ENCODE measurements around the gene POC1A.

Gene POC1A

DNA sequence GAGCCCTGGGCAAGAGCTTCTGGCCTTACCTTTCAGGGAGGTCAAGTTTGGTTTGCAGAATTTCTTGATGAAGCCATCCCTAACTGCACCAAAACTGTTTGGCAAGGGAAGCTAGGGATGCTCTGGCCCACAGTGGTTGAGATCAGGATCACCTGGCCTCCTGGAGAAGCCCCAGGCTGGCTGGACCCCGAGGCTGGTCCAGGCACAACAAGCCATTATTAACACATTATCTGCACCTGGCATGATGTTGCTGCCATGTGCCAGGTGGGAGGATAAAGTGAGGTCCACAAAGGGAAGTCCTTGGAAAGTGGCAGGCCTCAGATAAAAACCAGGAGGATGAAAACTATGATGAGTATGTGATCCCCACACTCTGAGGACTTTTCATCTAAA lies 62.0 kb downstream of the POC1A start:
- DNase-seq (ENCODE audit: low read depth, low spot score), result no peak

DNA sequence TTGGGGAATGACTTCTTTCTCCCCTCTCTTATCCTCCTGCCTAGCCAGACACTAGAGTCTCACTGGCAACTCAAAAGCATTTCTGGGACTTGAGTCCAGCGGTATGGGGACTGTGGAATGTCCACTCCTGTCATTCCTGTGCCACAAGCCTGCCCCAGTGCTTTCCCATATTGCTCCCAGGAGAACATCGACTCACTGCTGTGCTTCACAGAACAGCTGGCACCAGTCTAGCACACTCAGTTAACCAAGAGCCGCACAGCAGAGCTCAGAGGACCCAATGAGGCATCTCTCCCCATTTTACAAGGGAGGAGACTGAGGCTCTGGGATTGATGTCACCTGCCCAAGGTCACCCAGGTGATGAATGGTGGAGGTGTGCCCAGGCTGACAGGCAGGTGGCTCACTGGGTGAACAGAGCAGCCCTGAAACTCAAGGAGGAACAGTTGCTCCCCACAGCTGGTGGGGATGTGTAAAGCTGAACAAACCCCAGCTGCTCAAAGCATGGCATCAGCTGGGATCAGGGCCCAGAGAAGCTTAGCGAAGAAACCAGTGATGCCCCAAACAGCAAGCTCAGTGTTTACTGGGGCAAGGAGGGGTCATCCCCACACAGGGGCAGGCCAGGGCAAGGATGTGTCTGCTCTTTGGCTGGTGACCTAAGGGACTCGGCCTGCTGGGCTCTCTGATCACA lies 62.5 kb downstream of the POC1A start:
- no peak for DNase-seq (ENCODE audit: low read depth, low spot score)
- H3K4me3 ChIP-seq (ENCODE audit: low read length), result no peak overlapping the region

More for the DNA sequence above, 62.0 kb downstream of the POC1A start:
- no peak overlapping the region for H3K4me3 ChIP-seq (ENCODE audit: low read length)

DNA sequence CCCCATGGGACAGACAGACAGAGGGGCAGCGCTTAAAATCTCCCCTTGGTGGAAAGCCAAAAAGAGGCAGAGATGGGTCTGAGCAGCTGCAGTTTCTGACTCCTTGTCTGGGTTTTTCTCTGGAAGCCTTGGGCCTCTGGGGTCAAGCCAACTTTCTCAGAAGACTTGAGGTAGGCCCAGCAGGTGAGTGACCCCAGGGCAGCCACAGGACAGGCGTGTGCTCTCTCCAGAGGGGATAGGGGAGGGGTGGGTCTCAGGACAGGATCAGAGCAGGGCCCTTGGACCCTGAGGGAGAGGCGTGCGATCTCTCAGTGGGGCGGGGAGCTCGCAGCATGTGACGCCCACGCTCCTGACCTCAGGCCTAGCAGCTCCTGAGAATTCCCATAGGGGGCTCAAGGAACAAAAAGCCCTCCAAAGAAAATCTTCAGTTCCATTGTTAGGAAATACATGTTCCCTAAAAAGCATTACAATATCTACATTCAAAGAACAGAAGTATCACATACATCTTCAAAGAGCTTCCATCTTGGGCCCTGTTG lies 63.2 kb downstream of the POC1A start:
- H3K4me3 ChIP-seq (ENCODE audit: low read length), result no peak overlapping the region
- no peak for DNase-seq (ENCODE audit: low read depth, low spot score)

DNA sequence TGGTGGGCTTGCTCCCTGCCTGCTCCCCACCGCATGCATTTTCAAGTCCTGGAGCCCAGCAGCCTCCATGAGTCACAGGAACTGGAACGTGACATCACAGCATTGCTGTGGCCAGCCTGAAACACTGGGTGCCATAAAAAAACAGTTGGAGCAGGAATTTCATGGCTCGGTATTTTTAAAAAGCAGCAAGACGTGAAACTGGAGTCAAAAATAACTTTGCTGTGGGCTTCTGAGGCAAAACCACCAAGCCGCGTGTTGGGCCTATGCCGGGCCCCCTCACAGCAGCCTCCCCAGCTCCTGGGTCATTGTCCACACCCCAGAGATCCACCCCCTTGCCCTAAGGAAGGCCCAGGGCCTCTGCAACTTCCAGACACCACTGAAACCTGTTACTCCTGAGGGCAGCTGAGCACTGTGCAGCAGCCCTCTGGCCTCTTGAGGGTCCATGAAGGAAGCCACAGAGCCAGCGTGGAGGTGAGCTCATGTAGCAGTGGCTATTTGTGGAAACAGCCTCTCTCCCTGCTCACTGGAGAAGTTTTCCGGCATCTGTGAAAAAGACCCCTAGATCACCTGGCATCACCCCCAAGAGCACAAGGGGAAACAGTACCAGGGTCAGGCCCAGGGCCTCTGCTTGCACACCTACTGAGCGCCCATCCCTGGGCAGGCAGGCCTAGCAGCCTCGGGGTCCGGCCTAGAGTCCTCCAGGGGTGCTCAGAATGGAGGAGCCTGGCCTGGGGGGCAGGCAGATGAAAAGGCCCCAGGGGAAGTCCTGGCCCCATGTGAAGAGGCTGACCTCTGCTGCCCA lies 63.9 kb downstream of the POC1A start:
- DNase-seq (ENCODE audit: low read depth, low spot score), result no peak

DNA sequence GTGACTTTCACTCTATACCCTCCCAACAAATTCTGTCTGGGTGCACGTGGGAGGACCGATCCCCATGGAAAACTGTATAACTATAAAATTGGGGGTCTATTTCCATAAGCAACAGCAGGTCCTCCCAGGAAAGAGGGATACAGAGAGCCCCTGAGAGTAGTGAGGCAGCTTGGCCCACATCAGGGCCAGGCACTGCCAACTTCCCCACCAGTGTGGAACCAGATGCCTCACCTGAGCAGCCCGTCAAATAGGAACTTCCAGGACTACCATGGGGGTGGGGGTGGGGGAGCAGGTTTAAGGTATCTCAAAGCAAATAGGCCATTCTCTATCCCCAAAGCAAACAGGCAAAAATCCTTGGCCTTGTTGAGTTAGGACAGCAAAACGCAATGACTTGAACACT lies 64.5 kb downstream of the POC1A start:
- no peak overlapping the region for H3K4me3 ChIP-seq (ENCODE audit: low read length)
- DNase-seq (ENCODE audit: low read depth, low spot score), result no peak

More for the DNA sequence above, 63.9 kb downstream of the POC1A start:
- H3K4me3 ChIP-seq (ENCODE audit: low read length), result no peak overlapping the region

DNA sequence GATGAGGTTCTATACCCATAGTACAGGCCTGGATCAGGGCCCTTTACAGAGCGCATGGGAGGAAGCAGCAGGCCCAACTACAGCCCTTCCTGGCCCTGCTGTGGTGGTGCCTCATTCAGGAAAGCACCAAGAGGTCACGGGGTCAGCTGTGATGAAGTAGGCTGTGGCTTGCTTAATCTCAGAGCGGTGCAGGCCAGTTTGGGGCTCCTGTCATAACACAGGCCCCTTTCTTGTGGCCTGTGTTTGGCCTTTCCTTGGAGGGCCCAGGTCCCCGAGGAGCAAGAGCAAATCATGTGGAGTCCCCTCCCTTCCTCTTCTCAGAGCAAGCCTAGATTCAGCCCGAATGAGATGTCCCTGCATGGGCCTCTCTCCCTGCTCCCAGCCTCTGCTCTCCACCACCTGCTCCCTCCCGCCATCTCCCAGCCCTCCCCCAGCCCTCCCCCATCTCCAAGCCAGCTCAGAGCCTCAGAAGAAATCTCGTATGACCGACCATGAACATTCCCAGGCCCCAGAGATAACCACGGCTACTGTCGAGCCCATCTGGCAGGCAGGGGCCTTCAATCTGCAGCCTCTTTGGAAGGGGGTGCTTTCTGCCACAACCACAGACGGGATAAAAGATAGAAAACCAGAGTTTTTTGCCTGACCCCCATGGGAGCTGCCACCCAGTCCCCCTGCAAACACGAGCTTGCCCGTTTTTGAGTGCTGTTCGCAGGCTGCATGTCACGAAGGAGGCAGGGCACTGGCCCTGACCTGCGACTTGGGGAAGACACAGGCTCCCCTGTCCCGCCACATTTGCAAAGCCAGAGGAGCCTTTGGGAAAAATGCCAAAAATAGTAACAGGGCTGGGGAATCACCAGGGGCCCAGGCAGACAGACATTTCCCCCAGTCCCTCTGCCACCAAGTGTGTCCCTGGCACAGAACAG lies 65.5 kb downstream of the POC1A start:
- H3K4me3 ChIP-seq (ENCODE audit: low read length), result no peak overlapping the region
- DNase-seq (ENCODE audit: low read depth, low spot score), result no peak

DNA sequence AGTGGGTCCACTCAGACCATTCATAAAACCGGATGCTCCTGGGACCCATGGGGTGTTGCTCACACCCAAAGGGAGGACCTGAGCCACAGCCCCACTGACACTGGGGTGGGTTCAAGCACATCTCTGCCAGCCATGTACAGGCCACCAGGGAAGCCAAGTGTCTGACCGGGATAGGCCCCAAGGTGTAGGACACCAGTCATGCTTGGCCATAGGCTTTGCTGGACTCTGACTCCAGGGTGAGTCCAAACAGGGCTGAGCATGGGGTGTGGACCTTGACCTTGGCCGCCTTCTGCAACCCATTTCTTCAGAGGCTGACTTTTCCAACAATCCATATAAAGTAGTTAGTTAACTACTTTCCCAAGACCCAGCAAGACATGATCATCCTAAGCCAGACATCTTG lies 66.5 kb downstream of the POC1A start:
- H3K4me3 ChIP-seq (ENCODE audit: low read length), result no peak overlapping the region
- no peak for DNase-seq (ENCODE audit: low read depth, low spot score)

DNA sequence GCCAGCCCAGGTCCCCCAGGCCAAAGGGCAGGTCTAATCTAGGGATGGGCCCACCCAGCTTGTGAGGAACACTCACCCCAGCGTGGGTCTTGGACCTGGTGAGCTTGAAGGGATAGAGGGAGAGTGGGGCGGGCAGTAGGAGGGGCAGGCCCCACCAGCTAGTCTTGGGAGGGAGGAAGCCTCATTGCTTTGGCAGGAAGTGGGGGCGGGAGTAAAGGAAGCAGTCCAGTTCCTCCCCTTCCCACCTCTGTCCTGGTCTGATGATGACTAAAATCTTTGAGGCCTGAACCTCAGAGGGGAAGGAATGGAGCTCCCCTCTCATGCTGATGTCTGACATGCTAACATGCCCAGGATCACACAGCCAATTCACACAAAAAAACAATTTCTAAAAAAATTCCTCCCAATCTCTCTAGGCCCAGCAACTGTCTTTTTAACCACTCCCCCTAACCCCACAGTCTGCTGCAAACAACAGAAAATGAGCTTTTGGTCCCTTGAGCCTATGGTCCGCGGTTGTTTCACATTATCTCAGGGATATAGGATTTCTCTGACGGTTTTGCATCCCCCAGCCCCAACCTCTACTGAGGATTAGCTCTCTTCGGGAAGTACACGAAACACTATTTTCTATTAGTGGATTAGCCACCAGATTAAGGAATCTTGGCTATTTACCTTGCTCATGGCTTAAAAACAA lies 67.1 kb downstream of the POC1A start:
- peak; percentile 15 for DNase-seq (ENCODE audit: low read depth, low spot score)
- H3K4me3 ChIP-seq (ENCODE audit: low read length), result no peak overlapping the region

DNA sequence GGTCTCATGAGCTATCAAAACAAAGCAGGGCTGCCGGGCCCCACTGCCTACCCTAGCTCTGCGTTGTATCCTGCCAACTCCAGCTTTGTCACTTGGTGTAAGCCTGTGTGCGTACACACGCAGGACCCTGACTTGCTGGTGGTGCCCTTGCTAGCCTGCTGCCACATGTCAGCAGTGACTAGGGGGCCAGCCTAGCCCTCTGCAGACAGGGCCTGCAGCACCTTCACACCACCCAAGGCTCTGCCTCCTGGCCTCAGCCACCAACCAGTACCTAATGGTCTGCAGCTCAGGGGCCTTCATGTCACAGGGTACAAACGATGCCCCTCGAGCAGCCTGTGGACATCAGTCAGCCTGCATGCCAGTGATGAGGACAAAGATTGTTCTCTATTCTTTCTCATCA lies 67.8 kb downstream of the POC1A start:
- H3K4me3 ChIP-seq (ENCODE audit: low read length), result no peak overlapping the region
- no peak for DNase-seq (ENCODE audit: low read depth, low spot score)

DNA sequence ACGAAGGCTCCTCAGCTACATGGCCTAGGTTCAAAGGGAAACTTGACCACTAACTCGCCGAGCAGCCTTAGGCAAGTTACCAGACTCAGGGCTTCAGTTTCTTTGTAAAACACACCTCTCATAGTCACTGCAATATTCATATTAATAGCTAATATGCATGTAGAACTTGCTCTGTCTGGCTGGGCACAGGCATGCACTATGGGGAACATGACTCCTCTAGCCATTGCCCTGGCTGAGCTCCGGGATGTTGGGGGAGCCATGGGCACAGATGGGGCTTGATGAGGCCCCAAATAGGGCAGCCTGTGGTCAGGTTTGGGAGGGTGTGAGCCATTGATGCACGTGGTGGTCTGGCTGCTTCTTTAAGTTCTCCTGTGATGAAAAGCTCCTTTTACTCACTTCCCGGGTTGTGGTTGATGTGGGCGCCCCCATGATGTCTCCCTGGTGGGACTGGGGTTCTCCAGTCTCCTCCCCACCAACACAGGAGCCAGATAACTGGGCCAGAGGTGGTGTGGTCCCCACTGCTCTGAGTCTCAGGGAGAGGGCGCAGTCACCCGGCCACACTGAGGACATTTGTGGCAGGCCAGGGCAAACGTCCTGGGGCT lies 68.4 kb downstream of the POC1A start:
- H3K4me3 ChIP-seq (ENCODE audit: low read length), result no peak overlapping the region
- DNase-seq (ENCODE audit: low read depth, low spot score), result peak; percentile 44

DNA sequence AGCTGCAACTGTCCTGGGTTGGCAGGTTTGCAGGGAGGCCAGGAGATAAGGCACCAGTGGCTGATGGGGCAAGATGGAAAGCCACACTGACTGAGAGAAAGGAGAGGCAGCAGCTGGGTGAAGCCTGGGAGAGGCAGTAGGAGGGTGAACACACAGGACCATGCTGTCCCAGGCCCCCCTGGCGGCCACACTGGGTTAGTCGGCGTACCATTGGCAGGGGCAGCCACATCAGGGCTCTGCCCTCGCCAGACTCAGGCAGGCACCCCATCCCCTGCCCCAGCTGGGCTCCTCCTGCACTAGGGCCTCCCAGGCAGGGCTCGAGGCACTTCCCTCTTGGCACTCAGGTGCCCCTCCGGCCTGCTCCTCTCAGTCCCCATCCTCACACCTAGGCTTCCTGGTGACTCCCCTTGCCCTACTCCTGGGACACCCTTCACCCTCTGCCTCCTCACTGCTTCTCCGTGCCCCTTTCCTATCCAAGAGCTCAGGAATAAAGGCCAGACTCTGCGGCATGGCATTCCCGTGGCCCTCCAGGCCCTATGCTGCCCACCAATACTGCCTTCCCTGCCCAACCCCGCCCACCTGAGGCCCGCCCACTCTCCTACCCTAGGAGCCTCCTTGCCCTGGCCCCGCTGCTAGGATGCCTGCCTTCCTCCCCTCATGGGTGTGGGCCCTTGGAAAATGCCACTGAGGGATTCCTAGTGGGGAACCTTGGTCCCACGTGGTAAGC lies 69.1 kb downstream of the POC1A start:
- DNase-seq (ENCODE audit: low read depth, low spot score), result no peak
- H3K4me3 ChIP-seq (ENCODE audit: low read length), result no peak overlapping the region

DNA sequence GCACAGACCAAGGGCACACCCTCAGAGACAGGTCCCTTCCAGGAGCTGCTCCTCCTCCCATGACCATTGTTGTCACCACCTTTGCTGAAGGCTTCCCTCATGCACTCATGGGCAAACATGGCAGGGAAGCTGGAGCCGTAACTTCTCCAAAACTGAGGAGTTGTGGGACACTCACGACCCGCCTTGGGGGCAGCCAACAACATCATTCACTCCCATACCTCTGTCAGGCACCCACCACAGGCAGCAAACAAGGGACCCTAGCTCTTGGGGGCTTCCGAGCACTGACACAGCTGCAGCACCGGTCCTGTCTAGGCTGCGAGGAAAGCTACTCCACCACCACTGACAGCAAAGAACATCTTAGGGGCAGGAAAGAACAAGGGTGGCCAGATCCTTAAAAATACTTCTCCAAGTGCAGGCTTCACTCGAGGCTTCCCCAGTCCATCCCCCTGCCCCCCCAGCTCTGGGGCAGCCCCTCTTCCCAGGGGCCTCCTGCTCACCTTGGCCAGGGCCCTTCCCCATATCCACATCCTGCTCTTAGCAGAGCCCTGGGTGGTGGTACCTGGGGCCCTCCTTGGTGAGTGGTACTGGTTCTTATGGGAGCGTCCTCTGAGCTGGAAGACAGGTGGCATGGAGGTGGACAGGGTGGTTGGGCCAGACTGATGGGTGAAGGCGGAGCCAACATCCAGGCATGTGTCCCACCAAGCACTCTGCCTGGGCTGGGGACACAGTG lies 69.8 kb downstream of the POC1A start:
- no peak overlapping the region for H3K4me3 ChIP-seq (ENCODE audit: low read length)
- DNase-seq (ENCODE audit: low read depth, low spot score), result no peak

DNA sequence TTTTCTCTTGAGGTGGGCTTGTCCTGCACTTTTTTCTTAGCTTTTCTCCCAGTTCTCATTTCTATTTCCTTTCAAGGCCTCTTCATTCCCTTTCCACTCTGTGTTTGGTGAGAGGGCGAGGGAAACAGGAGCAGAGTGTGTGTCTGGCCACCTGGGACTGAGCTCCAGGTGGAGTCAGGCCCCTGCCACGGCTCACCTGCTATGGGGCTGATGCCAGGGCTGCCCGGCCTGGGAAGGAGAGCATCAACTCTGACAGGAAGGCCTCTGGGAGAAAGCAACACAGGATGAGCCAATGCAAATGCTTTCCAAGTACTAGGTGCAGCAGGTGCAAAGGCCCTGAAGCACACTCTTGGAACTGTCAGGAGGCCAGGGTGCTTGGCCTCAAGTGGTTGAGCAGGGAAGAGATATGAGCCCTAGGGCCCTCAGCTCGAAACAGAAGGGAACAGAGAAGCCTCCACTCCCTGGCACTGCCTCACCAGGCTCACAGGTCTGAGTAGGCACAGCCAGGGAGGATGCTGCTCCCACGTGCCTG lies 70.6 kb downstream of the POC1A start:
- H3K4me3 ChIP-seq (ENCODE audit: low read length), result no peak overlapping the region
- no peak for DNase-seq (ENCODE audit: low read depth, low spot score)

DNA sequence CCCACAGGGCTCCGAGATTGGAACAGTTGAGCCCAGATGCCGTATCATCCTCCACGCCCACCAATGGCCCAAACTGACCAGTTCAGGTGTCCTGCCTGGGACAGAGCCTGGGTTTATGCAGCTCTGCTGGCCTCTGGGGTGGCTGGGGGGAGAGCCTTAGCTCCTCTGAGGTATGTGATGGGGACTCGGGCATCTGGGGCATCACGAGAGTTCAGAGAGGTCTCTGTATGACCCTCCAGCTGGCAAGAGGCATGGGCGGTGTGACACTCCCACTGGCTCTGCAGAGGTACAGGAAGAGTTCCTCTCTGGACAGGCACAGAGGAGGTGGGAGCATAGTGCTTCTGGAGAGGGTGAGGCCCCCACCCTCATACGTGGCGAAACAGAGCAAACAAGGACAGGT lies 71.3 kb downstream of the POC1A start:
- DNase-seq (ENCODE audit: low read depth, low spot score), result no peak
- no peak overlapping the region for H3K4me3 ChIP-seq (ENCODE audit: low read length)

DNA sequence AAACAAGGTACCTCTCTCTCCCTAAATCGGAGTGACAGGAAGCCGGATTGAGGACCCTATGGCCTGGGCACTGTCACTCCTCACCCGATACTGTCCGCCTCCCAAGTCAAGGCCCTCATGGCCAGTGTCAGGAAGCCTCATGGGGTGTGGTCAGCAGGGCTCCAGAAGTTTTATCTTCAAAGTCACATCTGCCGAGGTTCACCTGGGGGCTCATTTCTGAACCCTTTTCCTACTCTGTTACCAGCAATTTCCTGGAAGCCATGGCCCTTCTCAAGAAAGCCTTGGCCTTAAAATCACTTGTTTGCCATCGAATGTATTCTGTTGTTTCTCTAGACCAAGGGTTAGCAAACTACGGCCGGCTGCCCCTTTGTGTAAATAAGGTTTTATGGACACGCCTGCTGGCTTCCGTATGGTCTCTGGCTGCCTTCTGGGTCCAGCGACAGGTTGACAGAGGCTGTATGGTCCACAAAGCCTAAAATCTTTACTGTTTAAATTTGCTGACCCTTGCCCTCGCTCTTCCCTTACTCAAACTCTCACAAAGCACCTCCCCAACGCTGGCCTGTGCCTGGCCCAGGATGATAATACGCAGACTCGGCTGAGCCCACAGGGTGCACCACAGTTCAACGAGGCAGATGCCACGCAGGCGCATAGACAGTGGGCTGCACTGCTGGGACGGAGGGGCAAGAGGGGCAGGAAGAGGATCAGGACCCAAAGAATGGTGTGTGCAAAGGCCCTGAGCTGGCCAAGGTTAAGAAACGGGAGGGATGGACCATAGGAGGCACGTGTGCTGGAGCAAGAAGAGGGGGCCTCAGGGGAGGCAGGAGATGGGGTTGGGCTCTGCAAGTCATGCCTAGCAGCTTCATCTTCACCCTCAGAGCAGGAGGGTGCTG lies 73.1 kb downstream of the POC1A start:
- no peak for DNase-seq (ENCODE audit: low read depth, low spot score)
- no peak overlapping the region for H3K4me3 ChIP-seq (ENCODE audit: low read length)

DNA sequence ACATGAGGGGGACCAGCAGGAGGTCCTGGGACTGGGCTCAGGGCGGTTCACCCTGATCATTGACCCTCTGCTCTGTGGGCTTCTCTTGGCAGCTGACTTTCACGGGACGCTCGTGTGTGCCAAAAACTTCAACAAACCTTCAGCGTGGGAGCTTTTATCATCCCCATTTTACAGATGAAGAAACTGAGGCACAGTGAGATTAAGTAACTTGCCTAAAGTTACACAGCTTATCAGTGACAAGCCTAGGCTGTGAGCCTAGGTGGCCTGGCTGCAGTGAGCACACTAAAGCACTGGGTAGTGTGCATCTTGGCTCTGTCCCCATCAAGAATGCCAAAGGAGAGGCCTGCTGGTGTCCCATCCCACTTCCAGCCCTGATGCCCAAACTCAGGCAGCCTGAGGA lies 74.3 kb downstream of the POC1A start:
- H3K4me3 ChIP-seq (ENCODE audit: low read length), result no peak overlapping the region
- DNase-seq (ENCODE audit: low read depth, low spot score), result no peak
